Thymus (tissue), 11 donors: ENCODE results near the gene CD28. TPM values are rescaled to one million over a fixed set of nuclear protein-coding genes. Genes with fewer than 3 reads are reported as not detected.
A peak's percentile ranks its signal among the peaks of the same experiment; 100 is the strongest.
"Not testable (repeated sequence)": the region's sequence is repeated elsewhere in the genome, so short reads cannot be mapped to it uniquely, and the experiment has no call there.

Experiments used
- DNase-seq, 9 donors: peaks; one replicate each; pipeline ENCODE4 v3.0.0-alpha.2; 2013; ENCODE audit warnings: low spot score in 9 of 9, low read depth in 6 of 9, missing footprints in 1 of 9
- H3K27ac ChIP-seq, 2 donors: one replicate each; pipeline ENCODE4 v1.5.1; 2013; ENCODE audit warnings: control low read depth in 1 of 2, low read depth in 1 of 2, low read length in 1 of 2, mild to moderate bottlenecking in 1 of 2, moderate library complexity in 1 of 2
- H3K27me3 ChIP-seq, 2 donors: one replicate each; pipeline ENCODE4 v1.5.1; 2013; ENCODE audit warnings: low read length in 1 of 2; ENCODE audit not compliant: control insufficient read depth in 2 of 2, insufficient read depth in 1 of 2
- H3K36me3 ChIP-seq, 2 donors: one replicate each; pipeline ENCODE4 v1.5.1; 2013; ENCODE audit warnings: low read length in 1 of 2, mild to moderate bottlenecking in 1 of 2, moderate library complexity in 1 of 2; ENCODE audit not compliant: control insufficient read depth in 2 of 2, insufficient read depth in 2 of 2
- H3K4me1 ChIP-seq, 2 donors: one replicate each; pipeline ENCODE4 v1.5.1; 2013; ENCODE audit warnings: low read length in 2 of 2; ENCODE audit not compliant: control insufficient read depth in 2 of 2, insufficient read depth in 2 of 2
- H3K4me3 ChIP-seq, 2 donors: one replicate each; pipeline ENCODE4 v1.5.1; 2013; ENCODE audit warnings: low read length in 2 of 2, control low read depth in 1 of 2, mild to moderate bottlenecking in 1 of 2
- H3K9me3 ChIP-seq, 2 donors: one replicate each; pipeline ENCODE4 v1.5.1; 2013; ENCODE audit warnings: low read length in 1 of 2, mild to moderate bottlenecking in 1 of 2; ENCODE audit not compliant: control insufficient read depth in 2 of 2, insufficient read depth in 1 of 2
- WGBS: extraction: QIAGEN DNeasy Blood & Tissue Kit; methylation state at CpG from one replicate; pipeline ENCODE4 v1.1.7; 2013; 5-methylcytosine and 5-hydroxymethylcytosine counted together
- polyA plus RNA-seq: library from polyadenylated mRNA; stranded (reverse); fragments of 200-250 nt; gene quantifications from one replicate; pipeline ENCODE4 v1.2.3, GENCODE V29; 2013
- total RNA-seq: library from RNA; stranded (reverse); fragments of 120-200 nt; gene quantifications from one replicate; pipeline ENCODE4 v1.2.4, GENCODE V29; 2013
- donor health status: healthy.

The CD28 gene
- total and polyA plus RNA-seq, 2 donors: 27.2 to 42.8 TPM

- no peak for DNase-seq
- WGBS: 79% methylated on average over 5 of the region's 5 CpGs
- H3K27me3 ChIP-seq: no peaks in the 10 kb centered on the region
- H3K4me1 ChIP-seq: peaks cover 8 to 18% of the 10 kb centered on the region in 2 donors
- peaks cover 0 to 5% of the 10 kb centered on the region in 2 donors for H3K36me3 ChIP-seq
- H3K4me3 ChIP-seq: no peak overlapping the region
- H3K27ac ChIP-seq: no peak overlapping the region
- peaks cover 0 to 10% of the 10 kb centered on the region in 2 donors for H3K9me3 ChIP-seq
Observed at GRCh38 chr2:203777030-203777429, 70.6 kb downstream of the CD28 start.

GRCh38 chr2:203779477-203780073 is 73.1 kb downstream of the CD28 start:
- not testable (repeated sequence) for H3K27me3 ChIP-seq, H3K4me3 ChIP-seq, H3K36me3 ChIP-seq, H3K9me3 ChIP-seq
- WGBS: 82% methylated on average over 4 of the region's 4 CpGs
- DNase-seq: peak in 1 of 9 donors; percentile 47
- H3K4me1 ChIP-seq: peaks cover 23 to 34% of the 10 kb centered on the region in 2 donors
- peak overlapping the region; percentile 74 to 79 for H3K27ac ChIP-seq

- no peaks in the 10 kb centered on the region for H3K27me3 ChIP-seq
- H3K36me3 ChIP-seq: no peaks in the 10 kb centered on the region
- H3K27ac ChIP-seq: peak overlapping the region; percentile 74 to 79
- H3K4me1 ChIP-seq: peaks cover 23 to 34% of the 10 kb centered on the region in 2 donors
- peaks cover 0 to 10% of the 10 kb centered on the region in 2 donors for H3K9me3 ChIP-seq
- DNase-seq: peak in 2 of 9 donors; percentile 22 to 62
- H3K4me3 ChIP-seq: no peak overlapping the region
Observed at GRCh38 chr2:203780231-203780630, 73.8 kb downstream of the CD28 start.

- Histone ChIP-seq H3K4me3 (no peak overlapping the region), H3K4me1 (peaks cover 23 to 34% of the 10 kb centered on the region in 2 donors), H3K27ac (no peak overlapping the region), H3K9me3 (peaks cover 0 to 10% of the 10 kb centered on the region in 2 donors), H3K36me3 (no peaks in the 10 kb centered on the region), H3K27me3 (no peaks in the 10 kb centered on the region)
- DNase-seq: no peak
- WGBS: 98% methylated on average over 2 of the region's 2 CpGs
Observed at GRCh38 chr2:203781151-203781550, 74.7 kb downstream of the CD28 start.

- 67% methylated on average over 5 of the region's 5 CpGs for WGBS
- peak; percentile 42 to 88 (median 70) for DNase-seq
- Histone ChIP-seq H3K9me3 (peaks cover 0 to 10% of the 10 kb centered on the region in 2 donors), H3K27ac (peak overlapping the region; percentile 10 to 18), H3K4me1 (peaks cover 23 to 39% of the 10 kb centered on the region in 2 donors), H3K4me3 (no peak overlapping the region), H3K36me3 (no peaks in the 10 kb centered on the region), H3K27me3 (no peaks in the 10 kb centered on the region)
Observed at GRCh38 chr2:203782262-203782976, 76.0 kb downstream of the CD28 start.

GRCh38 chr2:203783496-203784203 is 77.2 kb downstream of the CD28 start:
- no peak overlapping the region for H3K4me3 ChIP-seq
- no peaks in the 10 kb centered on the region for H3K36me3 ChIP-seq
- H3K9me3 ChIP-seq: peaks cover 0 to 7% of the 10 kb centered on the region in 2 donors
- peak overlapping the region in 1 of 2 donors; percentile 18 for H3K27ac ChIP-seq
- H3K27me3 ChIP-seq: no peaks in the 10 kb centered on the region
- peak in 1 of 9 donors; percentile 34 for DNase-seq
- peaks cover 23 to 39% of the 10 kb centered on the region in 2 donors for H3K4me1 ChIP-seq
- WGBS: 83% methylated on average over 4 of the region's 4 CpGs

GRCh38 chr2:203784710-203785270 is 78.4 kb downstream of the CD28 start:
- 42% methylated on average over 10 of the region's 10 CpGs for WGBS
- H3K4me1 ChIP-seq: peaks cover 23 to 33% of the 10 kb centered on the region in 2 donors

GRCh38 chr2:203785391-203786110 is 79.1 kb downstream of the CD28 start:
- 98% methylated on average over 41 of the region's 43 CpGs for WGBS
- H3K27ac ChIP-seq: not testable (repeated sequence)

More at GRCh38 chr2:203784710-203785270, 78.4 kb downstream of the CD28 start:
- H3K27ac ChIP-seq, H3K9me3 ChIP-seq, H3K36me3 ChIP-seq, H3K4me3 ChIP-seq, H3K27me3 ChIP-seq, DNase-seq: not testable (repeated sequence)

More at GRCh38 chr2:203785391-203786110, 79.1 kb downstream of the CD28 start:
- H3K9me3 ChIP-seq, H3K4me3 ChIP-seq, H3K36me3 ChIP-seq, H3K27me3 ChIP-seq, DNase-seq: not testable (repeated sequence)
- H3K4me1 ChIP-seq: peaks cover 17 to 28% of the 10 kb centered on the region in 2 donors
